Mucosa of descending colon (tissue), 3 donors: ENCODE measurements around the gene ABR. TPM values are rescaled to one million over a fixed set of nuclear protein-coding genes. Genes with fewer than 3 reads are reported as not detected.

Source experiments
- ATAC-seq: fragments of 200-7000 bp; cut with Tn5 transposase; one replicate; pipeline ENCODE4 v1.9.1; 2020; ENCODE audit warnings: mild to moderate bottlenecking, moderate library complexity
- DNase-seq, 3 donors: peaks; one replicate each; pipeline ENCODE4 v3.0.0-alpha.2; 2020
- H3K36me3 ChIP-seq: fragments of 200-600 bp; one replicate; pipeline ENCODE4 v1.8.0; 2021; ENCODE audit warnings: low read depth, mild to moderate bottlenecking
- H3K4me1 ChIP-seq: fragments of 200-600 bp; one replicate; pipeline ENCODE4 v1.8.0; 2021; ENCODE audit warnings: low read depth, mild to moderate bottlenecking
- H3K4me3 ChIP-seq: fragments of 200-600 bp; one replicate; pipeline ENCODE4 v1.8.0; 2021; ENCODE audit warnings: mild to moderate bottlenecking
- H3K9me3 ChIP-seq: fragments of 200-600 bp; one replicate; pipeline ENCODE4 v1.8.0; 2021; ENCODE audit warnings: mild to moderate bottlenecking
- intact Hi-C, 2 donors: fragments of 100-400 bp; cut with DNase I in 1 of 2; cut with micrococcal nuclease in 1 of 2; formaldehyde crosslinking; loops; one replicate each; pipeline versions ENCODE4 v1.11.0 to v1.11.1; 2022; cut with DNase I, micrococcal nuclease
- total RNA-seq, 3 donors: library from RNA; stranded (reverse); fragmentation: NEBNext Ultra II Directional in 2 of 3; extraction: Animal tissue kit (Norgen Biotek cat#: 25700) in 2 of 3; gene quantifications; one replicate each; pipeline versions ENCODE4 v1.2.1 to v1.2.4, GENCODE V29; 2021 to 2023
- TF ChIP-seq, protein P1 (sequence below): fragments of 200-600 bp; IDR thresholded peaks from one replicate; pipeline ENCODE4 v1.8.0; 2022; ENCODE audit warnings: antibody characterized with exemption, mild to moderate bottlenecking
- donor health status: DM: no; HTN: no; CAD: no; lungs with moderate emphysema.
- donor health status: DM: no; HTN: no; CAD: no.
- donor health status: DM: no; HTN: yes; CAD: no.

Gene ABR
- total RNA-seq, 3 donors from 2014 or later = 257 to 470 (median 292) TPM

- DNase-seq (no peak), ATAC-seq (no peak)
- TF ChIP-seq, protein P1, sequence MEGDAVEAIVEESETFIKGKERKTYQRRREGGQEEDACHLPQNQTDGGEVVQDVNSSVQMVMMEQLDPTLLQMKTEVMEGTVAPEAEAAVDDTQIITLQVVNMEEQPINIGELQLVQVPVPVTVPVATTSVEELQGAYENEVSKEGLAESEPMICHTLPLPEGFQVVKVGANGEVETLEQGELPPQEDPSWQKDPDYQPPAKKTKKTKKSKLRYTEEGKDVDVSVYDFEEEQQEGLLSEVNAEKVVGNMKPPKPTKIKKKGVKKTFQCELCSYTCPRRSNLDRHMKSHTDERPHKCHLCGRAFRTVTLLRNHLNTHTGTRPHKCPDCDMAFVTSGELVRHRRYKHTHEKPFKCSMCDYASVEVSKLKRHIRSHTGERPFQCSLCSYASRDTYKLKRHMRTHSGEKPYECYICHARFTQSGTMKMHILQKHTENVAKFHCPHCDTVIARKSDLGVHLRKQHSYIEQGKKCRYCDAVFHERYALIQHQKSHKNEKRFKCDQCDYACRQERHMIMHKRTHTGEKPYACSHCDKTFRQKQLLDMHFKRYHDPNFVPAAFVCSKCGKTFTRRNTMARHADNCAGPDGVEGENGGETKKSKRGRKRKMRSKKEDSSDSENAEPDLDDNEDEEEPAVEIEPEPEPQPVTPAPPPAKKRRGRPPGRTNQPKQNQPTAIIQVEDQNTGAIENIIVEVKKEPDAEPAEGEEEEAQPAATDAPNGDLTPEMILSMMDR = no peak
Measured at GRCh38 chr17:1030684-1031532, 148.9 kb downstream of the ABR start.

DNA sequence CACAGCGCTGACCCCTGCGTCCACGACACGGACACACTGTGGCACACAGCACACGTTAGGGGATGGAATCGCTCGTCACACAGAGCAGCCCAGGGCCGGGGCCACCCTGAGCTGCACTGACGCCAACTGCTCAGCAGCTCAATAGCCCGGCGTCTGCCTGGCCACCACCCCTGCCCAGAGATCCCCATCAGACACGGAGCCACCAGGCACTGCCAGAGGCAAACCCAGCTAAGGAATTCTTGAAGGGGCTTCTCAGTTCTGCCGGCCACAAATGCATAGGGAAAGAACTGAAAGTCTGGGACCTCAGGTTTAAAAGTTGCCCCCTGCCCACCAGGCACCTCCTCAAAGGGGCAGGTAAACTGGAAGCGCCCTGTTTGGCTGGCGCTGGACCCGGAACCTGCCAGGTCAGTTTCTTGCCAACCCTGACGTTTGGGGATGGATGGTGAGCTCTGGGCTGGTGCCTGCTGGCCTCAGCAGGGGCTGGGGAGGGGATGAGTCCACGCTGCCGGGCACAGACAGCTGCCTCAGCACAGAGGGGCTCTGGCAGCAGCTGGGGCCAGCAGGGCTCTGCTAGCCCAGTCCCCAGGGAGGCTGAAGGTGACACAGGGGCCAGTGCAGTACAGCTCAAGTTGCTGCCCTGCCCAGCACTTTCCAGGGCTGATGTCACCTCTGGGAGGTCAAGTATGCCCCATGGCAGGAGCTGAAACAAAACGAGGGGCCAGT is 149.7 kb downstream of the ABR start:
- Histone ChIP-seq H3K4me1 (no peaks in the 10 kb centered on the region), H3K4me3 (no peak overlapping the region), H3K36me3 (no peaks in the 10 kb centered on the region)

More at GRCh38 chr17:1030684-1031532, 148.9 kb downstream of the ABR start:
- intact Hi-C loops = no loop called here
- Histone ChIP-seq H3K36me3 (no peaks in the 10 kb centered on the region), H3K9me3 (no peaks in the 10 kb centered on the region), H3K4me3 (no peak overlapping the region), H3K4me1 (no peaks in the 10 kb centered on the region)

GRCh38 chr17:1029196-1029921 is 150.4 kb downstream of the ABR start:
- TF ChIP-seq, protein P1 = no peak
- DNase-seq (no peak), ATAC-seq (peak; percentile 15)
- no peak overlapping the region for H3K4me3 ChIP-seq
- H3K4me1 ChIP-seq = no peaks in the 10 kb centered on the region
- H3K36me3 ChIP-seq = no peaks in the 10 kb centered on the region
- H3K9me3 ChIP-seq = no peaks in the 10 kb centered on the region
- intact Hi-C loops = no loop called here

More for the DNA sequence above, 149.7 kb downstream of the ABR start:
- intact Hi-C loops = no loop called here
- no peaks in the 10 kb centered on the region for H3K9me3 ChIP-seq
- no peak for DNase-seq
- TF ChIP-seq, protein P1 = no peak
- ATAC-seq = peak; percentile 5

DNA sequence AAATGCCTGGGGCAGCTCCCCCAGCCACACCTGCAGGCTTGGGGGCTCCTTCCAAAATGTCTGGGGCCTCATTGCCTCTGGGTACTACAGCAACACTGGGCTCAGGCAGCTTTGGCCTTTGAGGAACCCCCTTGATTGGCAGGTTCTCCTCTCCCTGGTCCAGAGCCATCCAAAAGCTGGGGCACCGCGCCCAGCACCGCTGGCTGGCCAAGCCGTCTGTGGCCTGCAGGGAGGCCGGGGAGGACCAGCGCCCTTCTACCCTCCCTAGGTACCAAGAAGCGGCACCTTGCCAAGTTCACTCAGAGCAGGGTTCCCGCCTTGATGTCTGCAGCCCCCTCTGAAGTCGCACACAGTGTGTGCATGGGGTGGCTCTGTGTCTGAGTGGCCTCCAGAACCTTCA is 152.7 kb downstream of the ABR start:
- ATAC-seq (no peak), DNase-seq (no peak)
- TF ChIP-seq, protein P1 = no peak
- Histone ChIP-seq H3K36me3 (no peaks in the 10 kb centered on the region), H3K9me3 (no peaks in the 10 kb centered on the region), H3K4me1 (no peaks in the 10 kb centered on the region), H3K4me3 (no peak overlapping the region)
- intact Hi-C loops = no loop called here

DNA sequence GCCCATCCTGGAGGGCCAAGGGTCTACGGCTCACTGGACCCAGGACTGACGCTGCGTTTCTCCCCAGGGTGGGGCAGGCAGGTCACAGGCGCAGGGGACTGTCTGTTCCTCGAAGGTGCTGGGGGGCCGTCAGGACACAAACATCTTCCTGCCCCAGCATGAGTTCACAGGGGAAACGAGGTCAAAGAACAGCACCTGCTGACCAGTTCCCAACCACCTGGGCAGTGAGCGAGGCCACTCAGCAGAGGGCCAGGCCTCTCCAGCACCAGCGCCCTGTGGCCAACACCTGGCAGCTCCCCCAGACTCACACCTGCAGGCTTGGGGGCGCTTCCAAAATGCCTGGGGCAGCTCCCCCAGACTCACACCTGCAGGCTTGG is 153.2 kb downstream of the ABR start:
- TF ChIP-seq, protein P1 = no peak

More for the DNA sequence above, 153.2 kb downstream of the ABR start:
- no peaks in the 10 kb centered on the region for H3K36me3 ChIP-seq
- ATAC-seq (no peak), DNase-seq (no peak)
- intact Hi-C loops = no loop called here
- H3K4me3 ChIP-seq = no peak overlapping the region
- H3K4me1 ChIP-seq = no peaks in the 10 kb centered on the region
- H3K9me3 ChIP-seq = no peaks in the 10 kb centered on the region
